HG03064 (cell line): ENCODE results near the gene ANTXR1.

ENCODE experiments used
- ATAC-seq: cut with Tn5 transposase; IDR thresholded peaks from one replicate; pipeline ENCODE4 v1.9.1; 2021; ENCODE audit warnings: low read depth; ENCODE audit not compliant: unreplicated experiment

Gene ANTXR1

DNA sequence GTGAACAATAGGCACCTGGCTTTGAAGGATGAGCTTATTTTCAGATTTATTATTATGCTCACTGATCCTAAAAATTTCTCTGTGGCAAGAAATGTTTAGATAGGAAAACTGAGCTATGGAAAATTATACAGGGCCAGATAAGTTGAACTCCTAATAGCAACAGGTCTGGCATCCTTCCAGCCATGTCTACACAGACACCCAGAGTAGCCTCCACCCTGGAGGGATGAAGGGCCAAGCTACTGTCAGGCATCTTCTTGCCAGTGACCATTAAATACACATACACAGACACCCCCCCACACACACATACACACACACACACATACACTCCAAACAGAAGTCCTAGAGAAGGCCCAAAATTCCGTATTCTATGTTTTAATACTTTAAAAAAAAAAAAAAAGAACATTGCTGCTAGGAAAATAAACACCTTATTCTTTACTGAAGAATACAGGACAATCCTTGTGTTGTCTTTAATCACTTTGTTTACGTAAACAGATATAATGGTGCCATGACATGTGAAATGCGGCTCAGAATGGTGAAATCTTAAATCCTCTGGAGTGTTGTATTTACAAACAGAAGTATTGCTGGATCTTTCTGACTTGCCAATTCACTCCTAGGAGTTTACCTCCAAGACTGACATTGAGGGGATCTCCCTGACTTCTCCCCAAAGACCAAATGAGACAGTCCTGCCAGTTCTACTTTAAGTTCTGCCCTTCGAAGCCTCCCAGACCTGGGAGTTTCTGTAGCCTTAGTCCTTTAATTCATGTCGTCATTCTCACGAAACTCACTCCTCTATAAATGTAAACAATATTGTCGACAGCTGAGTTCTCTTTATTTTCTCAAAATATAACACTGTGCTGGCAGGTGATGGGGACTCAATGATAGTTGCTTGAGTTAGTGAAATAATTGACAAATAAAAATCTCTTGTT, 163.1 kb downstream of the ANTXR1 start:
- no peak for ATAC-seq

- ATAC-seq, result no peak
These were observed 164.2 kb downstream of the ANTXR1 start for GRCh38 chr2:69177063-69177771.

GRCh38 chr2:69177785-69178636, 165.0 kb downstream of the ANTXR1 start:
- ATAC-seq, result no peak

- ATAC-seq, result no peak
These were observed 165.8 kb downstream of the ANTXR1 start for GRCh38 chr2:69178756-69179155.

GRCh38 chr2:69180227-69180626, 167.2 kb downstream of the ANTXR1 start:
- ATAC-seq, result no peak

GRCh38 chr2:69180974-69181373, 168.0 kb downstream of the ANTXR1 start:
- ATAC-seq, result no peak

DNA sequence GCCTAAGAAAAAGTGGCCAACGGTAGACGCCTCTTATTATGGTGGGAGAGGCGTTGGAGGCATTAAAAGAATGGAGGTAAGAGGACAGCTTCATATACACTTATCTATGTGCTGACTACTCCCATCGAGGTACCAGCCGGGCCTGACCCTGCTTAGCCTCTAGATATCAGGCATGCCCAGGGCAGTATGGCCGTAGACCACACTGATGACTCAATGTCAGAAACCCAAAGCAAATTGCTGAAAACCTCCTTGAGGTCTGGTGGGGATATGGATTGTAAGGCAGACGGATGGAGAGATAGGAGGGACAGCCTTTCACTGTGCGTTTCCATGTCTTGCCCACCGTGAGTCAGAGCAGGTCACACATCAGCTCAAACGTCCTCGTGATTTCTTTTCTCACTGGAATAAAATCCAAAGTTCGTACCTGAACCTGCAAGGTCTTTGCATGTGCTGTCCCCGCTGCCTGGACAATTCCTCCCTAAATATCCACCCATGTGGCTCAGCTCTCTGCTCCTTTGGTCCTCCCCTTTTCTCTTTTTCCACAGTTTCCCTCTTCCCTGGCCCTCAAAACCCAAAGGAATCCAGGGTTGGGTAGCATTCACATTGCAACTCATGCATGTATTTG, 168.9 kb downstream of the ANTXR1 start:
- ATAC-seq, result no peak

- ATAC-seq, result no peak
These were observed 170.7 kb downstream of the ANTXR1 start for GRCh38 chr2:69183659-69184058.

DNA sequence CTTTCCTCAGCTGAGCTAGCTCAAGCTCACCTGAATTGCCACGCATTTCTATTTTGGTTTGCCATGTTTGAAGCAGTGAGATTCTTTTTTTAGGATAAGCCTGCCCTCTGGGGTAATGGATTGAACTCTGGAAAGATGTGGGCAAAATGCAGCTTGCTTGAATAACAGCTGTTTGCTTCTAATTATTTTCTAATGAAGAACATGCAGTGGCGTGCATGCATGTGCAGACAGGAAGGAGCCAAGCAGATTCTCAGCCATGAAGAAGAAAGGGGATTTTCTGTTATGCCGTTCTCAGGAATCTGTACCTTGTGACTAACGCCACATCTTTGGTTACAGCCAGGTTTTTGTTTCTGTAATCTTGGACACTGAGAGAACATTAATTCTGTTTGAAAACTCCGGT, 171.2 kb downstream of the ANTXR1 start:
- ATAC-seq, result no peak

DNA sequence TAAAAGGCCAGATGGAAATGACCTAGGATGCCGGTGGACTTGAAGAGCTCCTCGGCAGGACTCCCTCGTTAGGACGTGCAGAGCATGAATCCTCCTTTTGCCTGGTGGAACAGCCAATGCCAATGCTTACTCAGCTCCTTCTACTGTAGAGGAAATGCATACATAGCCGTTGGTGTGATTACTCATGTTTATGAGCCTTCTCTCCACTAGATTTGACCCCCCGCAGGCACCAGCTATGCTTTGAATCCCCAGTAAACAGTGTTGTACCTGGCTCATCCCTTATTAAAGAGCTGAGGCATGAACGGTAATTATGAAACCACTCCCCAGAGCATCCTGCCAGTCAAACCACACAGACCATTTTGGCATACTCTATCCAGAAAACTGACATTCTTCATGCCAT, 172.8 kb downstream of the ANTXR1 start:
- no peak for ATAC-seq

- no peak for ATAC-seq
These were observed 173.6 kb downstream of the ANTXR1 start for GRCh38 chr2:69186614-69187013.

GRCh38 chr2:69188182-69188900, 175.4 kb downstream of the ANTXR1 start:
- ATAC-seq, result no peak

DNA sequence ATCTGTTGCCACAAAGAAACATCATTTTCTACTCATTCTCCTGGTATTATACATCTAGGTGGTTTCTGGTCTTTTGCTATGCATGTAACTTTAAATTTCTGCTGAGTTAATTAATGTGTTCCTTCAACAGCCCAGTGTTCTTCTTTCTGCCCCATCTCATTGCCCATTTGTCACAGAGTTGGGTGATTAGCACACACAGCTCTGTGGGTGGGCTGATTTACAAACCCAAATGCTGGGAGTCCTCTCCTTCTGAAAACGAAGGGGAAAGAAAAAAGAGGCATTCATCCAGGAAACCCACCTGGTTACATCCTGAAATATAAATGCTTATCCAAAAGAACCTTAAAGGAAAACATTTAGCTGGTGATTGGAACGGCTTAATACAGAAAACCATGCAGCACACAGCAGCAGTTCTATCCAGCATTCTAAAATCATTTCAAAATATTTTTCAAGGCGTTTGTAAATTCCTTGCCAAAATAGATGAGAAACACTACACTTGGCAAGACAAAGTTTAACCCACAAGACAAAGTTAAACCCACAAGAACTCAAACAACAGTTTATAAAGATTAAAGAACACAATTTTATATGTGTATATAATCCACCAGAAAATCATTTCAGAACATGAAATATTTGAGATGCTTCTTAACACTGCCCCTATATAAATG, 177.9 kb downstream of the ANTXR1 start:
- ATAC-seq, result no peak

DNA sequence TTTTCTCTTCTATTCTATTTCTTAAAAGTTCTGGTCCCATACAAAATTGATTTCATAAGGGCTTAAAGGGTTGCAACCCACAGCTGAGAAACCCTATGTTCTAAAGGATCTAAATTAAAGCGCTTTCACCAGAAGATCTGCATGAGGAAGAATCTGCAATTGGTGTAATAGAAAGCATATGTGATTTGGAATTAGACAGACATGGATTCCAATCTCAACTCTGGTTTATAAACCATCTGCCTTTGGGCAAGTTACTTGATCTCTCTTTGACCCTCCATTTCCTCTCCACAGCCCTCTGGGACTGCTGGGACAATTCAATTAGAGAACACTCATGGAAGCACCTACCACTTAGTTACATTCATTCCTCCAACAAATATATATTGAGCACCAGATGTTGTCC, 178.7 kb downstream of the ANTXR1 start:
- no peak for ATAC-seq

DNA sequence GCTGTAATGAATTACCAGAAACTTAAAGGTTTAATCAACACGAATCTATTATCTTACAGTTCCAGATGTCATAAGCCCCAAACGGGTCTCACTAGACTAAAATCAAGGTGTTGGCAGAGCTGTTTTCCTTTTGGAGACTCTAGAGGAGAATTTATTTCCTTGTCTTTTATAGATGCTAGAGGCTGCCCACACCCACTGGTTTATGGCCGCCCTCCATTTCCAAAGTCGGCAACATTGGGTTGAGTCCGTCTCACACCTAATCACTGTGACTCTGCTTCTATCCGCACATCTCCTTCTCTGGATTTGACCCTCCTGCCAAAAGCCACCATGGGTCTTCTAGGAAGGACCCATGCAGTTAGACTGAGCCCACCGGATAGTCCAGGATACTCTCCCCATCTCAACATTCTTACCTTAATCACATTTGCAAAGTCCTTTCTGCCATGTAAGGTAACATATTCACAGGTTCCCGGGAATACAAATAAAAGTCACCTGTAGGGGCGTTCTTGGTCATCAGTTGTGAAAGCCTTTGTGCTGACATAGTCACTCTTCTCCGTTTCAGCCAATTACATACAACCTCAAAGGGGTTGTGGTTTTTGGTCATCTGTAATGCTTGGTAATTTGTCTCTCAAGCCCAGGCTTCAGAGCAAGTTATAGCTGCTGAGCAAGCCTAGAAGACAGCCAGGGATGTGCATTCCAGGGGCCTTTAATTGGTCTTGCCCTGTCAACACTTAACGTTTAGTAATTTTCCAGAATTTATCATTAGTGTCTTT, 179.4 kb downstream of the ANTXR1 start:
- ATAC-seq, result no peak

GRCh38 chr2:69195706-69196105, 182.7 kb downstream of the ANTXR1 start:
- no peak for ATAC-seq

DNA sequence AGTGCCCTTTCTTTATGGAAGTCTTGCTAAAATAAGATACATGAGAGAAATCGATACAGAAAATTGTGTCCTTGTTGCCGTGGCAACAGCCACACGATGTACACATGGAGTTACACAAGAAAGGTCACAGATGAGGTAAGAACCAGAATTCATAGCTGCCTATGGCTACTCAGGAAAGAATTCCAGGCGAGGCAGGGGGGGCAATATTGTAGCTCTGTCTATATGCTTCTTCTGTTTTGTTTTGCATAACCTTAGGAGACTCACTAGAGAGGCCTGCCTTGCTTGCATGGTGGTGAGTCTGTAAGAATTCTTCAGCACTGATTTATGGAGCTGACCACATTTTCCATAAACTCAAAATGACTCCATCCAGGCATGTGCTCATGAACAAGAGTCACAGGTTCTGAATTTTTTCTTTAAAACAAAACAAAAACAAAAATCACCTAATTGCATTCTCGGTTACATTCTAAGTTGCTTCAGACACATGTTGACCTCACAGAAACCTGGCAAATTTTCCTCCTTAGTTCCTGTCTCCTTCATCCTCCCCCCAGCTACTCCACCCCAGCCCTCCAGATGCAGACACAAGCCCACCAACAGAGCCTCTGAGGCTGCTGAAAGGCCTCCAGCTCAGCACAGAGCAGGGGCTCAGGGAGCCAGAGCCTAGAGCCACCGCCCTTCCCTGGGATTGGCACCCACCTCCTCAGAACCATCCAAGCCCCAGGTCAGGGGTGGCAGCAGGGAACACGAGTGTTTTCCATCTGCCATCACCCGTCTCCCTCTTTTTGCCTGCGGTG, 183.5 kb downstream of the ANTXR1 start:
- no peak for ATAC-seq

DNA sequence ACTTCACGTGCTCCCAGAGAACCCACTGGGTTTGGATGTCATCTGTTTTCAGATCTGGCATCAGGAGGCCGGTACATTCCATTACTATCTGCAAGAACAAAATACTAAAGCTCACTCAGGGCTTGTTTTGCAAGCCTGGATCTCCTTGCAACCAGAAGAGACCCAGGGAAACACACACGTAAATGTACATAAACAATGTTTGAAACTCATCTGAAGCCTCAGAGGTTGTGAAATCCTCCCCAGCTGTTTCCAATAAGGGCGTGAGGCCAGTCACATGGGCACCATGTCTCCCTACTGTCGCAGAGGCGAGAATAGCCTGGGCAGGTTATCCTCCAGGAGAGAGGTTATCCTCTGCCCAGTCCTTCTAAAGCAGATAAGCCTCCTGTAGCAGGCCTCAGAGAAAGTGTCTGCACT, 187.1 kb downstream of the ANTXR1 start:
- no peak for ATAC-seq
